HEK293 (cell line): ENCODE measurements around the gene ANAPC5.

Source experiments
- GFI1B ChIP-seq: fragments of 450-650 bp; formaldehyde crosslinking; IDR thresholded peaks from 2 replicates; pipeline ENCODE4 v1.5.1; 2016; ENCODE audit warnings: missing biosample characterization, missing genetic modification characterization
- GLI2 ChIP-seq: fragments of 450-650 bp; formaldehyde crosslinking; IDR thresholded peaks from 2 replicates; pipeline ENCODE4; 2017; ENCODE audit warnings: missing biosample characterization, missing genetic modification characterization, low read depth, borderline replicate concordance
- KLF1 ChIP-seq: fragments of 450-650 bp; formaldehyde crosslinking; IDR thresholded peaks from 2 replicates; pipeline ENCODE4 v1.5.1; 2016; ENCODE audit warnings: missing biosample characterization, missing genetic modification characterization
- KLF8 ChIP-seq: fragments of 450-650 bp; formaldehyde crosslinking; IDR thresholded peaks from 2 replicates; pipeline ENCODE4 v1.5.1; 2016; ENCODE audit warnings: missing biosample characterization, missing genetic modification characterization
- MEIS1 ChIP-seq: sonication (generic); formaldehyde crosslinking; IDR thresholded peaks from 2 replicates; pipeline ENCODE4 v1.8.1; 2022; ENCODE audit warnings: missing genetic modification reagents, mild to moderate bottlenecking, borderline replicate concordance
- SP2 ChIP-seq: fragments of 450-650 bp; formaldehyde crosslinking; IDR thresholded peaks from 2 replicates; pipeline ENCODE4 v1.5.1; 2016; ENCODE audit warnings: missing biosample characterization, missing genetic modification characterization
- ZBTB17 ChIP-seq: fragments of 450-650 bp; formaldehyde crosslinking; IDR thresholded peaks from 2 replicates; pipeline ENCODE4 v1.5.1; 2016; ENCODE audit warnings: missing biosample characterization, missing genetic modification characterization
- ZBTB44 ChIP-seq: fragments of 450-650 bp; IDR thresholded peaks from 2 replicates; pipeline ENCODE4 v1.5.1; 2018; ENCODE audit warnings: missing biosample characterization, mild to moderate bottlenecking, missing genetic modification characterization
- ZFHX2 ChIP-seq: fragments of 450-650 bp; formaldehyde crosslinking; conservative IDR thresholded peaks from 2 replicates; pipeline ENCODE4 v1.5.1; 2016; ENCODE audit warnings: missing biosample characterization, missing genetic modification characterization
- ZFP37 ChIP-seq: fragments of 450-650 bp; formaldehyde crosslinking; IDR thresholded peaks from 2 replicates; pipeline ENCODE4 v1.5.1; 2016; ENCODE audit warnings: missing biosample characterization, missing genetic modification characterization
- ZFP41 ChIP-seq: fragments of 450-650 bp; formaldehyde crosslinking; IDR thresholded peaks from 2 replicates; pipeline ENCODE4 v1.5.1; 2016; ENCODE audit warnings: missing biosample characterization, missing genetic modification characterization, borderline replicate concordance
- ZNF2 ChIP-seq: fragments of 450-650 bp; formaldehyde crosslinking; IDR thresholded peaks from 2 replicates; pipeline ENCODE4 v1.5.1; 2016; ENCODE audit warnings: missing biosample characterization, missing genetic modification characterization
- ZNF23 ChIP-seq: fragments of 450-650 bp; formaldehyde crosslinking; IDR thresholded peaks from 2 replicates; pipeline ENCODE4 v1.5.1; 2016; ENCODE audit warnings: missing biosample characterization, missing genetic modification characterization, borderline replicate concordance
- ZNF24 ChIP-seq: fragments of 450-650 bp; formaldehyde crosslinking; IDR thresholded peaks from 2 replicates; pipeline ENCODE4 v1.5.1; 2016; ENCODE audit warnings: missing biosample characterization, missing genetic modification characterization
- ZNF324 ChIP-seq: fragments of 450-650 bp; formaldehyde crosslinking; IDR thresholded peaks from 2 replicates; pipeline ENCODE4 v1.5.1; 2016; ENCODE audit warnings: missing biosample characterization, missing genetic modification characterization
- ZNF350 ChIP-seq: fragments of 450-650 bp; formaldehyde crosslinking; IDR thresholded peaks from 2 replicates; pipeline ENCODE4 v1.5.0; 2017; ENCODE audit warnings: missing biosample characterization, mild to moderate bottlenecking, missing genetic modification characterization
- ZNF391 ChIP-seq: fragments of 450-650 bp; formaldehyde crosslinking; IDR thresholded peaks from 2 replicates; pipeline ENCODE4 v1.5.1; 2016; ENCODE audit warnings: low read depth, missing biosample characterization, missing genetic modification characterization, borderline replicate concordance
- ZNF394 ChIP-seq: fragments of 450-650 bp; formaldehyde crosslinking; IDR thresholded peaks from 2 replicates; pipeline ENCODE4 v1.5.1; 2016; ENCODE audit warnings: missing biosample characterization, missing genetic modification characterization, mild to moderate bottlenecking, moderate library complexity, borderline replicate concordance
- ZNF449 ChIP-seq: fragments of 450-650 bp; formaldehyde crosslinking; IDR thresholded peaks from 2 replicates; pipeline ENCODE4 v1.5.1; 2017; ENCODE audit warnings: missing biosample characterization, mild to moderate bottlenecking, missing genetic modification characterization, moderate library complexity
- ZNF48 ChIP-seq: fragments of 450-650 bp; formaldehyde crosslinking; IDR thresholded peaks from 2 replicates; pipeline ENCODE4 v1.5.1; 2016; ENCODE audit warnings: missing biosample characterization, missing genetic modification characterization
- ZNF529 ChIP-seq: fragments of 450-650 bp; formaldehyde crosslinking; IDR thresholded peaks from 2 replicates; pipeline ENCODE4 v1.5.1; 2017; ENCODE audit warnings: missing genetic modification characterization, missing biosample characterization; ENCODE audit not compliant: insufficient replicate concordance
- ZNF544 ChIP-seq: fragments of 450-650 bp; formaldehyde crosslinking; IDR thresholded peaks from 2 replicates; pipeline ENCODE4 v1.5.0; 2017; ENCODE audit warnings: missing biosample characterization, missing genetic modification characterization
- ZNF610 ChIP-seq: fragments of 450-650 bp; formaldehyde crosslinking; IDR thresholded peaks from 2 replicates; pipeline ENCODE4 v1.5.1; 2016; ENCODE audit warnings: missing biosample characterization, missing genetic modification characterization, borderline replicate concordance
- ZNF624 ChIP-seq: fragments of 450-650 bp; formaldehyde crosslinking; IDR thresholded peaks from 2 replicates; pipeline ENCODE4 v1.5.1; 2017; ENCODE audit warnings: missing biosample characterization, missing genetic modification characterization
- ZNF626 ChIP-seq: fragments of 450-650 bp; sonication (Bioruptor Pico); formaldehyde crosslinking; IDR thresholded peaks from 2 replicates; pipeline ENCODE4 v1.5.1; 2018; ENCODE audit warnings: missing biosample characterization, missing genetic modification characterization, inconsistent platforms
- ZNF629 ChIP-seq: fragments of 450-650 bp; formaldehyde crosslinking; IDR thresholded peaks from 2 replicates; pipeline ENCODE4 v1.5.1; 2017; ENCODE audit warnings: missing biosample characterization, missing genetic modification characterization
- ZNF639 ChIP-seq: fragments of 450-650 bp; formaldehyde crosslinking; IDR thresholded peaks from 2 replicates; pipeline ENCODE4 v1.5.1; 2016; ENCODE audit warnings: missing biosample characterization, missing genetic modification characterization
- ZNF660 ChIP-seq: fragments of 450-650 bp; IDR thresholded peaks from 2 replicates; pipeline ENCODE4 v1.5.1; 2018; ENCODE audit warnings: missing biosample characterization, mild to moderate bottlenecking, missing genetic modification characterization
- ZNF830 ChIP-seq: fragments of 450-650 bp; IDR thresholded peaks from 2 replicates; pipeline ENCODE4 v1.5.0; 2018; ENCODE audit warnings: missing biosample characterization, missing genetic modification characterization, low read depth, mild to moderate bottlenecking, moderate library complexity
- ZNF837 ChIP-seq: fragments of 450-650 bp; formaldehyde crosslinking; IDR thresholded peaks from 2 replicates; pipeline ENCODE4 v1.5.1; 2016; ENCODE audit warnings: missing biosample characterization, missing genetic modification characterization
- ZXDB ChIP-seq: fragments of 450-650 bp; formaldehyde crosslinking; IDR thresholded peaks from 2 replicates; pipeline ENCODE4 v1.5.1; 2016; ENCODE audit warnings: missing biosample characterization, missing genetic modification characterization
- TF ChIP-seq, protein P1 (sequence below): fragments of 450-650 bp; formaldehyde crosslinking; IDR thresholded peaks from 2 replicates; pipeline ENCODE4 v1.5.1; 2016; ENCODE audit warnings: missing biosample characterization, missing genetic modification characterization

The ANAPC5 gene

DNA sequence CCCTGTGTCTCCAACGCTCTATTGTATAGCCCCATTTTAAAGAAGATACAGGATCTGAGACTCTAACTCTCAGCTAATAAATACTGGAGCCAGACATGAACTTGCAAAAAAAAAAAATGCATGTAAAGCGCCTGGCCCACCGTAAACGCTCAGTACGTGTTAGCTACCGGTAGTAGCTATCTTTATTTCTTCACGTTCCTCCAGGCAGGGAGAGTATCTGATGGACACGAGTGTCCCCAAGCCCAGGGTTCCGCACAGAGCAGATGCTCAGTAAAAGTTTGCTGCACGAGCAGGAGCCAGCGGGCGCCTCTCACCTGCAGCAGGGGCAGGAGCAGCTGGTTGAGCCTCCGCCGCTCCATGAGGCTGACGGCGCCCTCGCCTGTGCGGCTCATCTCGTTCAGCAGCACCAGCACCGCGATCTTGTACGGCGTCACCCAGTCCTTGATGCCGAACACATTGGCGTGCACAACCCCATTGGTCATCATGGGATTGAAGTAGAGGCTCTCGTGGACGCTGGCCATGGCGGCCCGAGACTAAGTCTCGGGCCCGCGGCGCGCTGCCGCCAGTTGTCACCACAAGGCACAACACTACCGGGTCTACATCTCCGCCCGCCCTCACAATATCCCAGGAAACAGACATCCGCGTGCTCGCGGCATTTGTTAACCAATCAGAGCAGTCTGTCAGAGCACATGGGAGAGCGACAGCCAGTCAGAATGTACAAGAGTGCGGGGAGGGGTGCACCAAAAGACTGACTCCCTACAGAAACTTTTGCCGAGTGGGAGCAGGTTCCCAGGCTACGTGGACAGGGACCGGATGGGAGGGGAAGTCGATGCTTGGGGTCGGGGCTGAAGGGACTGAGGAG lies at the start of gene ANAPC5 (continued):
- TF ChIP-seq ZNF529 (tag by site-specific recombination) (no peak), SP2 (tag by site-specific recombination) (peak; percentile 99), ZBTB17 (tag by site-specific recombination) (peak; percentile 86), ZNF394 (tag by site-specific recombination) (peak; percentile 73; the same call in 1 of the 2 replicates), MEIS1 (CRISPR knock-in tag) (no peak), ZNF324 (tag by site-specific recombination) (0 out of 2 replicates have a peak, but pooled peaks have one; percentile 40), KLF1 (tag by site-specific recombination) (peak; percentile 52), ZNF626 (tag by site-specific recombination) (no peak), ZNF837 (tag by site-specific recombination) (no peak; the same call in 1 of the 2 replicates), ZNF544 (tag by site-specific recombination) (no peak), GFI1B (tag by site-specific recombination) (no peak), ZNF24 (no peak), ZNF629 (tag by site-specific recombination) (peak; percentile 63), ZNF2 (tag by site-specific recombination) (peak; percentile 91), ZNF660 (peak; percentile 89), ZNF624 (no peak), ZNF391 (tag by site-specific recombination) (peak; percentile 80; the same call in 1 of the 2 replicates), GLI2 (tag by site-specific recombination) (no peak), ZXDB (peak; percentile 98), ZNF449 (tag by site-specific recombination) (no peak; the same call in 1 of the 2 replicates), ZNF48 (tag by site-specific recombination) (no peak), ZBTB44 (tag by site-specific recombination) (0 out of 2 replicates have a peak, but pooled peaks have one; percentile 39), ZNF610 (tag by site-specific recombination) (peak; percentile 74; the same call in 1 of the 2 replicates), KLF8 (tag by site-specific recombination) (peak; percentile 97), ZNF23 (tag by site-specific recombination) (no peak), ZNF639 (peak; percentile 95), ZNF830 (tag by site-specific recombination) (no peak), ZFP37 (tag by site-specific recombination) (peak; percentile 75; the same call in 1 of the 2 replicates), ZNF350 (no peak), ZFP41 (tag by site-specific recombination) (no peak), ZFHX2 (peak; percentile 88)
- TF ChIP-seq, protein P1, sequence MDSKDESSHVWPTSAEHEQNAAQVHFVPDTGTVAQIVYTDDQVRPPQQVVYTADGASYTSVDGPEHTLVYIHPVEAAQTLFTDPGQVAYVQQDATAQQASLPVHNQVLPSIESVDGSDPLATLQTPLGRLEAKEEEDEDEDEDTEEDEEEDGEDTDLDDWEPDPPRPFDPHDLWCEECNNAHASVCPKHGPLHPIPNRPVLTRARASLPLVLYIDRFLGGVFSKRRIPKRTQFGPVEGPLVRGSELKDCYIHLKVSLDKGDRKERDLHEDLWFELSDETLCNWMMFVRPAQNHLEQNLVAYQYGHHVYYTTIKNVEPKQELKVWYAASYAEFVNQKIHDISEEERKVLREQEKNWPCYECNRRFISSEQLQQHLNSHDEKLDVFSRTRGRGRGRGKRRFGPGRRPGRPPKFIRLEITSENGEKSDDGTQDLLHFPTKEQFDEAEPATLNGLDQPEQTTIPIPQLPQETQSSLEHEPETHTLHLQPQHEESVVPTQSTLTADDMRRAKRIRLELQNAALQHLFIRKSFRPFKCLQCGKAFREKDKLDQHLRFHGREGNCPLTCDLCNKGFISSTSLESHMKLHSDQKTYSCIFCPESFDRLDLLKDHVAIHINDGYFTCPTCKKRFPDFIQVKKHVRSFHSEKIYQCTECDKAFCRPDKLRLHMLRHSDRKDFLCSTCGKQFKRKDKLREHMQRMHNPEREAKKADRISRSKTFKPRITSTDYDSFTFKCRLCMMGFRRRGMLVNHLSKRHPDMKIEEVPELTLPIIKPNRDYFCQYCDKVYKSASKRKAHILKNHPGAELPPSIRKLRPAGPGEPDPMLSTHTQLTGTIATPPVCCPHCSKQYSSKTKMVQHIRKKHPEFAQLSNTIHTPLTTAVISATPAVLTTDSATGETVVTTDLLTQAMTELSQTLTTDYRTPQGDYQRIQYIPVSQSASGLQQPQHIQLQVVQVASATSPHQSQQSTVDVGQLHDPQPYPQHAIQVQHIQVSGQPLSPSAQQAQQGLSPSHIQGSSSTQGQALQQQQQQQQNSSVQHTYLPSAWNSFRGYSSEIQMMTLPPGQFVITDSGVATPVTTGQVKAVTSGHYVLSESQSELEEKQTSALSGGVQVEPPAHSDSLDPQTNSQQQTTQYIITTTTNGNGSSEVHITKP (tag by site-specific recombination), result peak; percentile 51; the same call in 1 of the 2 replicates
